Measurements from ENCODE around the gene ATXN7L1. TPM values are rescaled to one million over a fixed set of nuclear protein-coding genes. Genes with fewer than 3 reads are reported as not detected.
"Not testable (repeated sequence)": the region's sequence is repeated elsewhere in the genome, so short reads cannot be mapped to it uniquely, and the experiment has no call there.

The ATXN7L1 gene
- total RNA-seq, 4 donors from 2014 or later: 4.6 to 12.5 (median 10.1) TPM

GRCh38 chr7:105885387-105886111 is 9.2 kb upstream of the ATXN7L1 start:
- TF ChIP-seq EP300 (IDR thresholded peaks at IDR 0.05) (no peak), POLR2A (IDR thresholded peaks at IDR 0.05; ENCODE audit: low read depth) (no peak), POLR2AphosphoS5 (IDR thresholded peaks at IDR 0.05) (no peak)
- TF ChIP-seq, protein P1, sequence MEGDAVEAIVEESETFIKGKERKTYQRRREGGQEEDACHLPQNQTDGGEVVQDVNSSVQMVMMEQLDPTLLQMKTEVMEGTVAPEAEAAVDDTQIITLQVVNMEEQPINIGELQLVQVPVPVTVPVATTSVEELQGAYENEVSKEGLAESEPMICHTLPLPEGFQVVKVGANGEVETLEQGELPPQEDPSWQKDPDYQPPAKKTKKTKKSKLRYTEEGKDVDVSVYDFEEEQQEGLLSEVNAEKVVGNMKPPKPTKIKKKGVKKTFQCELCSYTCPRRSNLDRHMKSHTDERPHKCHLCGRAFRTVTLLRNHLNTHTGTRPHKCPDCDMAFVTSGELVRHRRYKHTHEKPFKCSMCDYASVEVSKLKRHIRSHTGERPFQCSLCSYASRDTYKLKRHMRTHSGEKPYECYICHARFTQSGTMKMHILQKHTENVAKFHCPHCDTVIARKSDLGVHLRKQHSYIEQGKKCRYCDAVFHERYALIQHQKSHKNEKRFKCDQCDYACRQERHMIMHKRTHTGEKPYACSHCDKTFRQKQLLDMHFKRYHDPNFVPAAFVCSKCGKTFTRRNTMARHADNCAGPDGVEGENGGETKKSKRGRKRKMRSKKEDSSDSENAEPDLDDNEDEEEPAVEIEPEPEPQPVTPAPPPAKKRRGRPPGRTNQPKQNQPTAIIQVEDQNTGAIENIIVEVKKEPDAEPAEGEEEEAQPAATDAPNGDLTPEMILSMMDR (IDR thresholded peaks at IDR 0.05): no peak
- 85% methylated on average over 6 of the region's 6 CpGs for WGBS
- intact Hi-C loops (cut with DNase I): no loop called here

GRCh38 chr7:105883179-105883578 is 6.8 kb upstream of the ATXN7L1 start:
- H3K27me3 ChIP-seq; H3K36me3 ChIP-seq; DNase-seq (ENCODE audit: extremely low spot score); H3K27ac ChIP-seq (replicated peaks in 1 of 4); H3K9me3 ChIP-seq; H3K4me3 ChIP-seq; intact Hi-C loops (cut with DNase I): not testable (repeated sequence)
- WGBS: 89% methylated on average over 6 of the region's 6 CpGs
- peaks cover 8 to 46% (median 30%) of the 10 kb centered on the region in 4 donors for H3K4me1 ChIP-seq

More at GRCh38 chr7:105885387-105886111, 9.2 kb upstream of the ATXN7L1 start:
- no peak overlapping the region for H3K27ac ChIP-seq (replicated peaks in 1 of 4)
- H3K4me1 ChIP-seq: peaks cover 5 to 24% (median 19%) of the 10 kb centered on the region in 4 donors
- no peaks in the 10 kb centered on the region for H3K27me3 ChIP-seq
- no peaks in the 10 kb centered on the region for H3K36me3 ChIP-seq
- H3K4me3 ChIP-seq: no peak overlapping the region
- no peak for DNase-seq (ENCODE audit: extremely low spot score)
- no peaks in the 10 kb centered on the region for H3K9me3 ChIP-seq

DNA sequence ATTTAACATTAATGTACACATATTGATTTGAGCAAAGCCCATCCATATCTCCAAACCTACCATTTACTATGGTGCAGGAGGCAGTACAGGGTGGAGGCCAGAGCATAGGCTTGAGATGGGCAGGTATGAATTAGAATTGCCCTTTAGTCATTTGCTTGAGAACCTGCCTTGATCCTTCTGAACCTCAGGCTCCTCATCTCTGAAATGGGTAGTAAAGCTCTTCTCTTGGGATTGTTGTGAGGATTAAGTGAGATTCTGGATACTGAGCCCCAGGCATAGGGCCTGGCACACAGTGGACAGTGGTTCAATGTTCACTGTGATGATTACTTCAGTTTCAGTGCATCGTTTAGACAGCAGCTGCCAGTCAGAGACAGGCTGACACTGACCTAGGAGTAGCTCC is 5.0 kb upstream of the ATXN7L1 start:
- H3K27ac ChIP-seq (replicated peaks in 1 of 4): peak overlapping the region in 2 of 4 donors; percentile 25 to 32
- WGBS: 63% methylated on average over 1 of the region's 1 CpG

DNA sequence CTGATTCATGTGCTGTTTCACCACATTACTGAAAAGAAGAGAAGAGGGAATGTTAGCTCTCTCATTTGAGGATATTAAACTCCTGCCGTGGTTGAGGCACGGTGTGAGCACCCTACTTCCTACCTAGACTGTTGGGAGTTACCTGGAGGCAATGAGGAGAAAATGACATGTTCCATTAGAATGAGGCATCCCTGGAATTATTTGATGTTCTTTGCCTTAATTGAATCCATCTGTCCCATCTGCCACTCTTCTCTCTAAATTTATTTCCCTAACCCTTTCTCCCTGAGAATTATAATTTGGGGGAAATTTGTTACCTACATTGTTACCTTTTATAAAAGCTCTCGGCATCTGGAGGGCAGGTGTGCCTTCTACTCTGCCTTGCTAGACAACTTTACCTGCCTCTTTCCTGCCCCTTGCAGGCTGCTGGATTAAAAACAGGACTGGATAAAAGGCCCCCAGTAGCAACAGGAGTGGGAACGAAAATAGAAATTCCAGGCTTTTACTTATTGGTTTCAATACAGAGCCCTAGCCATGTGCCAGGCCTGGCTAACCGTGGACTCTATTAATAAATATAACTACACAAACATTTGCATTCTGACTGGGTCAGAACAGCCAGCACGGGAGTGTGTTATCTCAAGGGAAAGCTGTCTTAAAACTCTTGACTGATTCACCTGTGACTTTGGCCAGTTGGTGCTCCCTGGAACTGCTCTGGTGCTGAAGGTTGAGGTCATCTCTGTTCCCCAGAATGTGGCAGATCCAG is 4.4 kb upstream of the ATXN7L1 start:
- intact Hi-C loops (cut with DNase I): no loop called here
- peak; percentile 50 for DNase-seq (ENCODE audit: extremely low spot score)
- 76% methylated on average over 6 of the region's 6 CpGs for WGBS
- Histone ChIP-seq H3K36me3 (no peaks in the 10 kb centered on the region), H3K9me3 (no peaks in the 10 kb centered on the region), H3K4me1 (peaks cover 15 to 61% (median 40%) of the 10 kb centered on the region in 4 donors), H3K4me3 (no peak overlapping the region), H3K27me3 (no peaks in the 10 kb centered on the region), H3K27ac (replicated peaks in 1 of 4) (peak overlapping the region in 2 of 4 donors; percentile 25 to 32)
- TF ChIP-seq, protein P1 (IDR thresholded peaks at IDR 0.05): no peak
- TF ChIP-seq EP300 (IDR thresholded peaks at IDR 0.05) (no peak), POLR2AphosphoS5 (IDR thresholded peaks at IDR 0.05) (no peak), POLR2A (IDR thresholded peaks at IDR 0.05; ENCODE audit: low read depth) (no peak)

More for the DNA sequence above, 5.0 kb upstream of the ATXN7L1 start:
- DNase-seq (ENCODE audit: extremely low spot score): no peak
- H3K4me1 ChIP-seq: peaks cover 13 to 62% (median 41%) of the 10 kb centered on the region in 4 donors
- intact Hi-C loops (cut with DNase I): no loop called here
- no peaks in the 10 kb centered on the region for H3K27me3 ChIP-seq
- H3K9me3 ChIP-seq: no peaks in the 10 kb centered on the region
- no peak overlapping the region for H3K4me3 ChIP-seq
- TF ChIP-seq POLR2AphosphoS5 (IDR thresholded peaks at IDR 0.05): no peak
- TF ChIP-seq EP300 (IDR thresholded peaks at IDR 0.05): no peak
- no peak for TF ChIP-seq POLR2A (IDR thresholded peaks at IDR 0.05; ENCODE audit: low read depth)
- TF ChIP-seq, protein P1 (IDR thresholded peaks at IDR 0.05): no peak
- no peaks in the 10 kb centered on the region for H3K36me3 ChIP-seq

DNA sequence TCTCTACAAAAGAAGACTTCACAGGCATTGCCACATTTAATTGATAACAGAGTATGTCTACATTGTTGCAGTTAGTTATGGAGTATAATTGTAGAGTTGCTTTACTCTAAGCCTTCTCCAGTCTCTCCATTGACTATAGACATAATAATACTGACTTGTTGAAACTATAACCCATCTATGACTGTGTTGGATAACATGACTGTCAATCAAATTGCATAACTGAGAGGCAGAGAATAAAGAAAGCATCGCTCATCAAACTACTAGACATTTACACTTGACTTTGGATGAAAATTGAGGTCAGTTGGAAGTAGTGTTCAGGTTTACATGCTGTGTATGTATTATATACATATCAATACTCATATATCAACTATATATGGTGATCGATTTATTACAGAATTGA is 3.4 kb upstream of the ATXN7L1 start:
- no peaks in the 10 kb centered on the region for H3K27me3 ChIP-seq
- H3K9me3 ChIP-seq: no peaks in the 10 kb centered on the region
- intact Hi-C loops (cut with DNase I): loop anchor here (5.0 kb wide), 3 partner anchors 107 to 222 kb away; no protein-coding TSS in a partner anchor
- TF ChIP-seq EP300 (IDR thresholded peaks at IDR 0.05): no peak
- TF ChIP-seq POLR2AphosphoS5 (IDR thresholded peaks at IDR 0.05): no peak
- TF ChIP-seq, protein P1 (IDR thresholded peaks at IDR 0.05): no peak
- no peak for TF ChIP-seq POLR2A (IDR thresholded peaks at IDR 0.05; ENCODE audit: low read depth)
- H3K4me3 ChIP-seq: no peak overlapping the region
- H3K27ac ChIP-seq (replicated peaks in 1 of 4): peak overlapping the region in 2 of 4 donors; percentile 15 to 25
- no peak for DNase-seq (ENCODE audit: extremely low spot score)
- WGBS: 97% methylated on average over 2 of the region's 2 CpGs
- H3K36me3 ChIP-seq: no peaks in the 10 kb centered on the region
- peaks cover 18 to 61% (median 42%) of the 10 kb centered on the region in 4 donors for H3K4me1 ChIP-seq

Measured in esophagus muscularis mucosa (tissue), 4 donors.